Activated T-helper 2 cell treated with anti-CD3 and anti-CD28 coated beads, Interferon-gamma antibody, Interleukin-2, Interleukin-4, amounts not matched to agents 10 μg/mL and 5 μg/mL and 100 μg/mL, durations not matched to agents 14 hours and 24 hours and 36 hours (primary cell): ENCODE data around the gene SPAG16. TPM values are rescaled to one million over a fixed set of nuclear protein-coding genes. Genes with fewer than 3 reads are reported as not detected.

Experiments
- DNase-seq: peaks from one replicate; pipeline ENCODE4 v3.0.0; 2021; ENCODE audit warnings: low spot score
- H3K27ac Mint-ChIP-seq: one replicate; pipeline ENCODE4 v1.8.0; 2021; ENCODE audit warnings: mixed read lengths
- H3K27me3 Mint-ChIP-seq: one replicate; pipeline ENCODE4 v1.8.0; 2021; ENCODE audit warnings: low read depth, mixed read lengths
- H3K36me3 Mint-ChIP-seq: one replicate; pipeline ENCODE4 v1.8.0; 2021; ENCODE audit warnings: low read depth, mixed read lengths
- H3K4me1 Mint-ChIP-seq: one replicate; pipeline ENCODE4 v1.8.0; 2021; ENCODE audit warnings: low read depth, mixed read lengths
- H3K4me3 Mint-ChIP-seq: one replicate; pipeline ENCODE4 v1.8.0; 2021; ENCODE audit warnings: low read depth, mild to moderate bottlenecking, moderate library complexity, mixed read lengths
- H3K9me3 Mint-ChIP-seq: one replicate; pipeline ENCODE4 v1.8.0; 2021; ENCODE audit warnings: mixed read lengths
- intact Hi-C: fragments of 100-400 bp; cut with micrococcal nuclease; formaldehyde crosslinking; loops from one replicate; pipeline ENCODE4 v1.15.1; 2023
- total RNA-seq: library from RNA; stranded (reverse); gene quantifications from 2 replicates; pipeline ENCODE4 v1.2.3, GENCODE V29; 2022

SPAG16 gene
- total RNA-seq, 1 donor from 2014 or later = 7.5 TPM

- Mint-ChIP-seq H3K4me1 (no peaks in the 10 kb centered on the region), H3K4me3 (no peak overlapping the region), H3K9me3 (no peaks in the 10 kb centered on the region), H3K36me3 (no peaks in the 10 kb centered on the region), H3K27me3 (no peaks in the 10 kb centered on the region), H3K27ac (no peak overlapping the region)
- no peak for DNase-seq
- intact Hi-C loops = no loop called here
Measured at GRCh38 chr2:214077727-214078126, 793.5 kb downstream of the SPAG16 start.

- DNase-seq = no peak
- intact Hi-C loops = no loop called here
- Mint-ChIP-seq H3K27ac (no peak overlapping the region), H3K9me3 (no peaks in the 10 kb centered on the region), H3K4me3 (no peak overlapping the region), H3K27me3 (no peaks in the 10 kb centered on the region), H3K36me3 (no peaks in the 10 kb centered on the region), H3K4me1 (no peaks in the 10 kb centered on the region)
Measured at GRCh38 chr2:214079032-214079431, 794.8 kb downstream of the SPAG16 start.

- Mint-ChIP-seq H3K4me1 (no peaks in the 10 kb centered on the region), H3K9me3 (no peaks in the 10 kb centered on the region), H3K4me3 (no peak overlapping the region), H3K36me3 (no peaks in the 10 kb centered on the region), H3K27ac (no peak overlapping the region), H3K27me3 (no peaks in the 10 kb centered on the region)
- intact Hi-C loops = no loop called here
- DNase-seq = no peak
Measured at GRCh38 chr2:214088536-214088935, 804.3 kb downstream of the SPAG16 start.

GRCh38 chr2:214096208-214096715 is 812.0 kb downstream of the SPAG16 start:
- no peak overlapping the region for H3K4me3 Mint-ChIP-seq
- no peaks in the 10 kb centered on the region for H3K36me3 Mint-ChIP-seq
- DNase-seq = no peak
- H3K27ac Mint-ChIP-seq = no peak overlapping the region
- intact Hi-C loops = no loop called here
- no peaks in the 10 kb centered on the region for H3K4me1 Mint-ChIP-seq
- H3K27me3 Mint-ChIP-seq = no peaks in the 10 kb centered on the region
- no peaks in the 10 kb centered on the region for H3K9me3 Mint-ChIP-seq

- Mint-ChIP-seq H3K27ac (no peak overlapping the region), H3K27me3 (no peaks in the 10 kb centered on the region), H3K36me3 (no peaks in the 10 kb centered on the region), H3K4me3 (no peak overlapping the region), H3K4me1 (no peaks in the 10 kb centered on the region), H3K9me3 (no peaks in the 10 kb centered on the region)
- intact Hi-C loops = no loop called here
- no peak for DNase-seq
Measured at GRCh38 chr2:214098811-214099210, 814.5 kb downstream of the SPAG16 start.

GRCh38 chr2:214100488-214100887 is 816.2 kb downstream of the SPAG16 start:
- Mint-ChIP-seq H3K9me3 (no peaks in the 10 kb centered on the region), H3K36me3 (no peaks in the 10 kb centered on the region), H3K4me1 (no peaks in the 10 kb centered on the region), H3K4me3 (no peak overlapping the region), H3K27ac (no peak overlapping the region), H3K27me3 (no peaks in the 10 kb centered on the region)
- intact Hi-C loops = no loop called here
- DNase-seq = no peak

GRCh38 chr2:214103276-214104001 is 819.2 kb downstream of the SPAG16 start:
- Mint-ChIP-seq H3K9me3 (no peaks in the 10 kb centered on the region), H3K4me1 (no peaks in the 10 kb centered on the region), H3K27me3 (no peaks in the 10 kb centered on the region), H3K4me3 (no peak overlapping the region), H3K27ac (no peak overlapping the region), H3K36me3 (no peaks in the 10 kb centered on the region)
- no peak for DNase-seq
- intact Hi-C loops = no loop called here

- no peak overlapping the region for H3K4me3 Mint-ChIP-seq
- H3K9me3 Mint-ChIP-seq = no peaks in the 10 kb centered on the region
- no peak for DNase-seq
- no peaks in the 10 kb centered on the region for H3K27me3 Mint-ChIP-seq
- H3K4me1 Mint-ChIP-seq = no peaks in the 10 kb centered on the region
- intact Hi-C loops = no loop called here
- H3K36me3 Mint-ChIP-seq = no peaks in the 10 kb centered on the region
- H3K27ac Mint-ChIP-seq = no peak overlapping the region
Measured at GRCh38 chr2:214104219-214104618, 820.0 kb downstream of the SPAG16 start.

- H3K9me3 Mint-ChIP-seq = no peaks in the 10 kb centered on the region
- no peak overlapping the region for H3K27ac Mint-ChIP-seq
- no peak overlapping the region for H3K4me3 Mint-ChIP-seq
- no peaks in the 10 kb centered on the region for H3K36me3 Mint-ChIP-seq
- DNase-seq = no peak
- no peaks in the 10 kb centered on the region for H3K27me3 Mint-ChIP-seq
- intact Hi-C loops = no loop called here
- no peaks in the 10 kb centered on the region for H3K4me1 Mint-ChIP-seq
Measured at GRCh38 chr2:214104967-214105366, 820.7 kb downstream of the SPAG16 start.

- H3K4me3 Mint-ChIP-seq = no peak overlapping the region
- intact Hi-C loops = no loop called here
- no peak for DNase-seq
- no peaks in the 10 kb centered on the region for H3K4me1 Mint-ChIP-seq
- no peaks in the 10 kb centered on the region for H3K27me3 Mint-ChIP-seq
- no peak overlapping the region for H3K27ac Mint-ChIP-seq
- H3K9me3 Mint-ChIP-seq = no peaks in the 10 kb centered on the region
- no peaks in the 10 kb centered on the region for H3K36me3 Mint-ChIP-seq
Measured at GRCh38 chr2:214107726-214108125, 823.5 kb downstream of the SPAG16 start.

GRCh38 chr2:214108598-214108997 is 824.3 kb downstream of the SPAG16 start:
- Mint-ChIP-seq H3K4me1 (no peaks in the 10 kb centered on the region), H3K27me3 (no peaks in the 10 kb centered on the region), H3K4me3 (no peak overlapping the region), H3K36me3 (no peaks in the 10 kb centered on the region), H3K27ac (no peak overlapping the region), H3K9me3 (no peaks in the 10 kb centered on the region)
- no peak for DNase-seq
- intact Hi-C loops = no loop called here

- Mint-ChIP-seq H3K27me3 (no peaks in the 10 kb centered on the region), H3K27ac (no peak overlapping the region), H3K9me3 (peaks cover 15% of the 10 kb centered on the region), H3K4me1 (no peaks in the 10 kb centered on the region), H3K36me3 (no peaks in the 10 kb centered on the region), H3K4me3 (no peak overlapping the region)
- no peak for DNase-seq
- intact Hi-C loops = no loop called here
Measured at GRCh38 chr2:214117054-214117453, 832.8 kb downstream of the SPAG16 start.

- intact Hi-C loops = no loop called here
- no peak overlapping the region for H3K4me3 Mint-ChIP-seq
- no peaks in the 10 kb centered on the region for H3K9me3 Mint-ChIP-seq
- no peaks in the 10 kb centered on the region for H3K27me3 Mint-ChIP-seq
- H3K27ac Mint-ChIP-seq = no peak overlapping the region
- H3K4me1 Mint-ChIP-seq = no peaks in the 10 kb centered on the region
- no peak for DNase-seq
- H3K36me3 Mint-ChIP-seq = no peaks in the 10 kb centered on the region
Measured at GRCh38 chr2:214126135-214126534, 841.9 kb downstream of the SPAG16 start.

- no peaks in the 10 kb centered on the region for H3K36me3 Mint-ChIP-seq
- H3K9me3 Mint-ChIP-seq = no peaks in the 10 kb centered on the region
- intact Hi-C loops = no loop called here
- no peak overlapping the region for H3K4me3 Mint-ChIP-seq
- H3K4me1 Mint-ChIP-seq = no peaks in the 10 kb centered on the region
- no peaks in the 10 kb centered on the region for H3K27me3 Mint-ChIP-seq
- H3K27ac Mint-ChIP-seq = no peak overlapping the region
- no peak for DNase-seq
Measured at GRCh38 chr2:214127170-214127569, 842.9 kb downstream of the SPAG16 start.
